ENCODE data around the gene PRAC2. TPM values are rescaled to one million over a fixed set of nuclear protein-coding genes. Genes with fewer than 3 reads are reported as not detected.

The PRAC2 gene
- total RNA-seq, 1 experiment from 2014 or later: 44.1 TPM

DNA sequence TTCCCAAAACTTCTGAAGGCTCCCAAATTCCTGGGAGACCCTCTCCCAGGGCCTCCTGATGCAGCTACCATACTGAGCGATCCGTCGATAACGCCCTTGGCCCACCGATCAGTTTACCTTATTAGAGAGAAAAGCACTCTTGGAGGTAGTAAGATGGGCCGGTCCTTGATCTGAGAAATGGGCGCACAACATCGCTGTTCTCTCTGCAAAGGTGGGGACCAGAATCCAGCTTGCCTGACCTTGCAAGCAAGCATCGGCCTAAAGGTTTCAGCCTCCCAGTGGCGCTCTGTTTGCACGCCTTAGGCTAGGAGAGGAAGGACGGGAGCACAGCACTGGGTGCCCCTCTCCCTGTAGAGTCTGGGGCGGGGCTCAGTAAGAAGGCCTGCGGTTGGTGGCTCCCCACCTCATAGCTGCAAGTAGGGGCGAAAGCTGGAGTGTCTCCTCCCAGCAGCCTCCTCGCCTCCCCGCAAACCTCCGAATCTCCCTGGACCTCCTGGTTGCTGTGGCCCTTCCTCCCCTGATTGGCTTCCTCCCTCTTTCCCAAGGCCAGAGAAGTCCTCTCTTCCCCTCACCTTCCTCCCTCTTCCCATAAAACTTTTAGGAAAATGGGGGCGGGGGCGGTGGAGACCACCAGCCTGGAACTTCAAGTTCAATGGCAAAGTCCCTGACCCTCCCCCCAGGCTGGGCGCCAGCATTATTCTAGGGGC lies 631 bp upstream of the PRAC2 start, which contains the start of gene PRAC1:
PRAC1 (minus strand) TSS at position 318 of the 707 bp plus-strand sequence; CDS start at position 192, 126 bp downstream.
- H3K4me1 ChIP-seq (ENCODE audit: insufficient read depth, low read length): peaks cover 40% of the 10 kb centered on the region
- H3K9ac ChIP-seq (ENCODE audit: low read length): peak within 1 kb of the TSS; percentile 90
- BruUV-seq (replicated peaks): no TSS peak
- no peak for TF ChIP-seq EZH2phosphoT487 (IDR thresholded peaks at IDR 0.05; ENCODE audit: borderline replicate concordance, low read length)
- TF ChIP-seq, protein P1, sequence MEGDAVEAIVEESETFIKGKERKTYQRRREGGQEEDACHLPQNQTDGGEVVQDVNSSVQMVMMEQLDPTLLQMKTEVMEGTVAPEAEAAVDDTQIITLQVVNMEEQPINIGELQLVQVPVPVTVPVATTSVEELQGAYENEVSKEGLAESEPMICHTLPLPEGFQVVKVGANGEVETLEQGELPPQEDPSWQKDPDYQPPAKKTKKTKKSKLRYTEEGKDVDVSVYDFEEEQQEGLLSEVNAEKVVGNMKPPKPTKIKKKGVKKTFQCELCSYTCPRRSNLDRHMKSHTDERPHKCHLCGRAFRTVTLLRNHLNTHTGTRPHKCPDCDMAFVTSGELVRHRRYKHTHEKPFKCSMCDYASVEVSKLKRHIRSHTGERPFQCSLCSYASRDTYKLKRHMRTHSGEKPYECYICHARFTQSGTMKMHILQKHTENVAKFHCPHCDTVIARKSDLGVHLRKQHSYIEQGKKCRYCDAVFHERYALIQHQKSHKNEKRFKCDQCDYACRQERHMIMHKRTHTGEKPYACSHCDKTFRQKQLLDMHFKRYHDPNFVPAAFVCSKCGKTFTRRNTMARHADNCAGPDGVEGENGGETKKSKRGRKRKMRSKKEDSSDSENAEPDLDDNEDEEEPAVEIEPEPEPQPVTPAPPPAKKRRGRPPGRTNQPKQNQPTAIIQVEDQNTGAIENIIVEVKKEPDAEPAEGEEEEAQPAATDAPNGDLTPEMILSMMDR (conservative IDR thresholded peaks at IDR 0.05; ENCODE audit: low read depth, low read length): peak; percentile 29; the same call in 1 of the 2 replicates
- TF ChIP-seq EZH2 (IDR thresholded peaks at IDR 0.05; ENCODE audit: low read length, unreplicated experiment): no peak
- H2AFZ ChIP-seq (ENCODE audit: low read length): peak within 1 kb of the TSS; percentile 66
- no peaks in the 10 kb centered on the region for H3K9me3 ChIP-seq (ENCODE audit: low read length)
- H3K4me2 ChIP-seq (ENCODE audit: low read length): peak within 1 kb of the TSS; percentile 85
- peak within 1 kb of the TSS; percentile 87 for H3K27ac ChIP-seq (ENCODE audit: low read length)
- no peaks in the 10 kb centered on the region for H4K20me1 ChIP-seq (ENCODE audit: low read length)
- peaks cover 100% of the 10 kb centered on the region for H3K79me2 ChIP-seq (ENCODE audit: low read length)
- DNase-seq: peak; percentile 97
- peak within 1 kb of the TSS; percentile 90 for H3K4me3 ChIP-seq (ENCODE audit: low read length)
- POLR2A ChIA-PET (ENCODE audit: unreplicated experiment): interaction anchor here (0.7 to 1.2 kb wide), 4 partner anchors 12 to 46 kb away, joined by 3 to 6 read pairs (median 5); no protein-coding TSS in a partner anchor
- H3K9me2 ChIP-seq (replicated peaks; ENCODE audit: low read length): no peaks in the 10 kb centered on the region
- intact Hi-C loops (cut with micrococcal nuclease): loop anchor here (1.0 to 2.0 kb wide), 4 partner anchors 34 to 170 kb away; partner anchors contain the start of gene ATP5MC1
- H3K27me3 ChIP-seq (ENCODE audit: low read length): no peaks in the 10 kb centered on the region
- peaks cover 5% of the 10 kb centered on the region for H3F3A ChIP-seq (ENCODE audit: low read length, unreplicated experiment)
- ATAC-seq: peak; percentile 48
- CTCF ChIA-PET: interaction anchor here (0.6 to 5.0 kb wide), 8 partner anchors 16 to 563 kb away, joined by 3 to 76 read pairs (median 16); no protein-coding TSS in a partner anchor
- H3K36me3 ChIP-seq (ENCODE audit: low read depth, low read length): no peaks in the 10 kb centered on the region

DNA sequence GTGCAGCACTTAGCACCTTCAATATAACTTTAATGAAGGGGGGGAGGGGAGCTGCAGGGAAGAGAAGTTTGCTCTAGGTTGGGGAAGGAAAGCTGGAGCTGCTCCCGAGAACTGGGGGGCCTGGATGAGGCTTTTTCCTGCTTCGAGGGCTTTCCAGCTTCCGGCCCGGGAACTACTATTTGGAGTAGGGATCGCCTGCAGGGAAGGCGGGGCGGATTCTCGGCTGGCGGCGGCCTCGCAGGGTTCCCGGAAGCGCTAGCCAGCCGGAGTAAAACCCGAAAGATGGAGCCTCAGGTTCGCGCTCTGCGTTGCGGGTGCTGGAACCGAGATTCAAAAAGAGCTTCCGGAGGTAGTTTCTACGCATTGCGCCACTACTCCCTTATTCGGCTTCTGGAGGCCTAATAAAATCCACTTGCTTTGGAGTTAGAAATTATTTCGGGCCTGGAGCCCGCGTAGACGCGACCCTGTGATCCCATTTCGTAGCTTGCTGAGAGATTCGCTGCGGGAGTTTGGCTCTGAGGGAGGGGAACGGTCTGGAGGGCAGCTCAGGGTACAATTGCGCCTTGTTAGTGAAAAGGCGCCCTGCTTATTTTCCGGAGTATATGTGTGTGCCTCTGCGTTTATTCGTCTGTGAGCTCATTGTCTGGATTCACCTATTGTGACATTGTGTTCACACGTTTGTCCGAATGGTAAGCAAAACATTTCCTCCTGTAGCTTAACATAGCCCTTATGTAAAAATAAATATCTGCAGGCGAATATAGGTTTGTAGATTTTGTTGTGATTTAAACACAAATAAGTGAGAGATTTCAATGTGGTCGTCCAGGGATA lies 652 bp downstream of the PRAC2 start:
- H3K4me2 ChIP-seq (ENCODE audit: low read length): peak overlapping the region; percentile 85
- H3K9me3 ChIP-seq (ENCODE audit: low read length): no peaks in the 10 kb centered on the region
- intact Hi-C loops (cut with micrococcal nuclease): loop anchor here (1.0 to 2.0 kb wide), 5 partner anchors 23 to 169 kb away; partner anchors contain the start of gene ATP5MC1
- H3K9me2 ChIP-seq (replicated peaks; ENCODE audit: low read length): no peaks in the 10 kb centered on the region
- no peaks in the 10 kb centered on the region for H3K36me3 ChIP-seq (ENCODE audit: low read depth, low read length)
- ATAC-seq (peak; percentile 0), DNase-seq (peak; percentile 81)
- TSS peak; percentile 1 for BruUV-seq (replicated peaks)
- no peaks in the 10 kb centered on the region for H4K20me1 ChIP-seq (ENCODE audit: low read length)
- peak overlapping the region; percentile 85 for H3K27ac ChIP-seq (ENCODE audit: low read length)
- H3K79me2 ChIP-seq (ENCODE audit: low read length): peaks cover 99% of the 10 kb centered on the region
- ChIA-PET POLR2A (ENCODE audit: unreplicated experiment) (interaction anchor here (0.5 to 1.3 kb wide), 14 partner anchors 8 to 452 kb away, joined by 3 to 5 read pairs (median 4); no protein-coding TSS in a partner anchor), CTCF (interaction anchor here (0.5 to 5.0 kb wide), 19 partner anchors 11 to 309 kb away, joined by 3 to 76 read pairs (median 5); partner anchors contain the start of gene TTLL6)
- TF ChIP-seq EZH2phosphoT487 (IDR thresholded peaks at IDR 0.05; ENCODE audit: borderline replicate concordance, low read length) (no peak), EZH2 (IDR thresholded peaks at IDR 0.05; ENCODE audit: low read length, unreplicated experiment) (no peak)
- TF ChIP-seq, protein P1 (conservative IDR thresholded peaks at IDR 0.05; ENCODE audit: low read depth, low read length): no peak
- peak overlapping the region; percentile 66 for H2AFZ ChIP-seq (ENCODE audit: low read length)
- peak overlapping the region; percentile 90 for H3K9ac ChIP-seq (ENCODE audit: low read length)
- no peaks in the 10 kb centered on the region for H3K27me3 ChIP-seq (ENCODE audit: low read length)
- peaks cover 36% of the 10 kb centered on the region for H3K4me1 ChIP-seq (ENCODE audit: insufficient read depth, low read length)
- peaks cover 5% of the 10 kb centered on the region for H3F3A ChIP-seq (ENCODE audit: low read length, unreplicated experiment)
- peak overlapping the region; percentile 90 for H3K4me3 ChIP-seq (ENCODE audit: low read length)
